Stimulated activated CD4-positive, alpha-beta T cell treated with anti-CD3 and anti-CD28 coated beads, Interleukin-4, amount 100 ng/mL, for 1 hour (primary cell): ENCODE results near the gene DNAJC30.
"Not testable (repeated sequence)": the region's sequence is repeated elsewhere in the genome, so short reads cannot be mapped to it uniquely, and the experiment has no call there.

Experiments
- DNase-seq: peaks from one replicate; pipeline ENCODE4 v3.0.0-alpha.2; 2020

The DNAJC30 gene

DNA sequence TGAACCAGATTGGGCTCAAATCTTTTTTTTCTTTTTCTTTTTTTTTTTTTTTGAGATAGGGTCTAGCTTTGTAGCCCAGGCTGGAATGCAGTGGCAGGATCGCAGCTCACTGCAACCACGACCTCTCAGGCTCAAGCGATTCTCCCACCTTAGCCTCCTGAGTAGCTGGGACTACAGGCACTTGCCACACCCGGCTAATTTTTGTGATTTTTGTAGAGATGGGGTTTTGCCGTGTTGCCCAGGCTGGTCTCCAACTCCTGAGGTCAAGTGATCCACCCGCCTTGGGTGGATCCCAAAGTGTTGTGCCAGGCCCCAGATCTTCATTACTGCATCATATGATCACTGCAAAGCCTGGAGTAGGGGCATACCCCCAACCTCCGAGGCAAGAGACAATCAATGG, 2.8 kb downstream of the DNAJC30 start:
- no peak for DNase-seq

- no peak for DNase-seq
Measured at GRCh38 chr7:73679709-73680108, 3.5 kb downstream of the DNAJC30 start.

GRCh38 chr7:73678862-73679261, 4.4 kb downstream of the DNAJC30 start:
- no peak for DNase-seq

- not testable (repeated sequence) for DNase-seq
Measured at GRCh38 chr7:73676062-73676461, 7.2 kb downstream of the DNAJC30 start.

DNA sequence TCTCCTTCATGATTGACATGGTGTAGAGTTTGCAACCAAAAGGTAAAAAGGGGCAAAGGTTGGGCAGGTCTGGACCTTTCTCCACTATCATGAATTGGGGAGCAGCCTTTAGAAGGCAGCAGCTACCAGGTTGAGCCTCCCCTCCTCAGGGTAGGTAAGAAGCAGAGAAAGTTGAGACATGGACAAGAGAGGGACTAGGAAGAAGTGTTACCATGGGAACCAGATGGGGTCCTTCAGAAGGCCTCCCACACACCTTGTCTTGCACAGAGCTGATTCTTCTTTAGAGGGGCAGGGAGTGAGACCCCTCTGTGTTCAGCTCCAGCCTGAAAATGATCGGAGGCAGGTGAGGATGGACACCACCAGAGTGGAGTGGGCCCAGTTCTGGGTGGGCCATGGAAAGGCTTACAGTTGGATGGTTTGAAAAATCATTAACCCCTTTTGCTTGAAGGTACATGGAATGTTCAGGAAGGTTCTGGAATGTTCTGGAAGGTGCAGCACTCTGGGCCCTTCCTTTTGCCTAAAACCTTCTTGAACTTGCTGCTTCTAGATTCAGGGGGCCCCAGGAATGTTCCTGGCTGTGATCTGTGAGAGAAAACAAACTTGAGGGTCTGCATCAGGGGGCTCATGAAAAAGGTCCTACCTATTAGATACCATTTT, 8.7 kb downstream of the DNAJC30 start:
- DNase-seq = no peak

GRCh38 chr7:73671857-73672445, 11.3 kb downstream of the DNAJC30 start:
- no peak for DNase-seq

- no peak for DNase-seq
Measured at GRCh38 chr7:73671322-73671661, 12.0 kb downstream of the DNAJC30 start.

GRCh38 chr7:73669858-73670385, 13.3 kb downstream of the DNAJC30 start:
- no peak for DNase-seq

DNA sequence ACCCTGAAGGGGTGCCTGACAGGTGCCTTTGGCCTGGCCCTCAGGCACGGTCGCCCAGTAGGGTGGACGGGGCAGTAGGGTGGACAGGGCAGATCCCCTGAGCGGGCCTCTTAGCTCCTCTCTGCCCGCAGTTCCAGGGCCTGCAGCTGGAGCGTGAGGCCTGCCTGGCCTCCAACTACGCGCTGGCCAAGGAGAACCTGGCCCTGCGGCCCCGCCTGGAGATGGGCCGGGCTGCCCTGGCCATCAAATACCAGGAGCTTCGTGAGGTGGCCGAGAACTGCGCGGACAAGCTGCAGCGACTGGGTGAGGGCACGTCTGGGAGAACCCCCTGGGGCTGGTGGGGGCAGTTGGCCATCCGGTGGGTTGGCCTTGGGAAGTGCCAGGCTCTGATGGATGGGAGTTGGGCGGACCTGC, 14.0 kb downstream of the DNAJC30 start:
- no peak for DNase-seq

- no peak for DNase-seq
Measured at GRCh38 chr7:73668886-73669230, 14.4 kb downstream of the DNAJC30 start.

DNA sequence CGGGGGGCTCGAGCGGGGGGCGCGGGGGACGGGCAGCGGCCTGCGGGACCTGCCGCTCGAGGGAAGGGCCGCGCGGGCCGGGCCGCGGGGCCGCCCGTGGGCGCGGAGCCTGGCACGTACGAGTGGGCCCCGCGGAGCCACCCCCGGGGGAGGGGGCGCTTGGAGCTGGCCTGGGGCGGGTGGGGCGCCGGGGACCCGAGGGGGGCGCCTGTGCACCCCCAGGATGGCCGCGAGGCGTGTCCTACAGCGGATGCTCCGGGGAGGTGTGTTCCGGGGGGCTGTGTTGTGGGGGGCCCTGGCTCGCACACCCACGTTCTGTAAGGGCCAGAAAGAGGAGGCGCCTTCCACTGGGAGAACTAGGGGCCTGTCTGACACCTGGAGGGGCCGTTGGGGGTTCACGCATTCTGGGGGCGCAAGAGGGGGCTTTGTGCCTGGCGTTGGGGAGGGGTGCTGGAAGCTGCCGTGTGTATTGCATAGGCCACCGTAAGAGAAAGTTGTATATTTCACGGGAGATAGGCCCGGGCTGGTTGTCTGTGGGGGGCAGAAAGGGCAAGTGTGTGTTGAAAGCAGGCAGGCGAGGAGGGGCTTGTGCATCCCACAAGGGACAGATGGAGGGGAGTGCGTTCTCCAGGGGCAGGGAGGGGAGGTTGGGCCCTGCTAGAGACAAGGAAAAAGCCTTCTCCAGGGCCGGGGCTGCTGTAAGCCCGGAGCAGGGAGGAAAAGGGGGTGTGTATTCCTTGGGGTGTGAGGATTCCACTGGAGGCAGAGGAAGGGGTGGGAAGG, 15.0 kb downstream of the DNAJC30 start:
- no peak for DNase-seq

GRCh38 chr7:73667344-73668102, 15.7 kb downstream of the DNAJC30 start, which contains the start of gene VPS37D:
Gene VPS37D, plus strand, starts transcription at chr7:73667831. Its CDS starts 128 bp downstream, at chr7:73667959.
- peak; percentile 94 for DNase-seq

GRCh38 chr7:73663033-73663432, 20.2 kb downstream of the DNAJC30 start:
- no peak for DNase-seq

GRCh38 chr7:73660594-73660993, 22.7 kb downstream of the DNAJC30 start:
- DNase-seq = not testable (repeated sequence)

DNA sequence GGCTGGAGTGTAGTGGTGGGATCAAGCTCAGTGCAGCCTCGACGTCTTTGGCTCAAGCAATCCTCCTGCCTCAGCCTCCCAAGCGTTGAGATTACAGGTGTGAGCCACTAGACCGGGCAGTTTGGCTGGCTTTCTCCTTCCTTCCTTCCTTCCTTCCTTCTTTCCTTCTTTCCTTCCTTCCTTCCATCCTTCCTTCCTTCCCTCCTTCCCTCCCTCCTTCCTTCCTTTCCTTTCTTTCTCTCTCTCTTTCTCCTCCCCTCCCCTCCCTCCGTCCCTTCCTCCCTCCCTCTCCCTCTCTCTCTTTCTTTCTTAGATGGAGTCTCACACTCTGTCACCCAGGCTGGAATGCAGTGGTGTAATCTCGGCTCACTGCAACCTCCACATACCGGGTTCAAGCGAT, 23.3 kb downstream of the DNAJC30 start:
- no peak for DNase-seq

GRCh38 chr7:73655309-73655708, 27.9 kb downstream of the DNAJC30 start:
- DNase-seq = not testable (repeated sequence)

DNA sequence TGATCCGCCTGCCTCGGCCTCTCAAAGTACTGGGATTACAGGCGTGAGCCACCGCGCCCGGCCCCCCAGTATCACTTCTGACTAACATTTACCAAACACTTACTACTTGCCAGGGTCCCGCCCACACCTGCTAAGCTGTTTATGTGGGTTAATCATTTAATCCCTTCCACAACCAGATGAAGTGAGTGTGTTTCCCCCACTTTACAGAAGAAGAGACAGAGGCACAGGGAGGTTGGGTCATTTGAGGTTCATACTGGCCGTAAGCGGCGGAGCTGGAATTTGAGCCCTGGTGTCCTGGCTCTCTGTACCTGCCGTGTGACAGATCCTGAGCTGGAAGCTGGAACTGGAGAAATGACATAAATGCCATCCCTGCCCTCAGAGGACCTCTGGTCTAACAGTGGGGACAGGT, 30.7 kb downstream of the DNAJC30 start:
- no peak for DNase-seq

GRCh38 chr7:73650524-73650923, 32.7 kb downstream of the DNAJC30 start:
- no peak for DNase-seq

- no peak for DNase-seq
Measured at GRCh38 chr7:73649576-73649975, 33.7 kb downstream of the DNAJC30 start.

GRCh38 chr7:73648593-73649332, 34.5 kb downstream of the DNAJC30 start:
- no peak for DNase-seq

GRCh38 chr7:73647725-73648592, 35.3 kb downstream of the DNAJC30 start:
- DNase-seq = peak; percentile 27
